ENCODE data around the gene ERMN.
"Not testable (repeated sequence)": the region's sequence is repeated elsewhere in the genome, so short reads cannot be mapped to it uniquely, and the experiment has no call there.

The ERMN gene

DNA sequence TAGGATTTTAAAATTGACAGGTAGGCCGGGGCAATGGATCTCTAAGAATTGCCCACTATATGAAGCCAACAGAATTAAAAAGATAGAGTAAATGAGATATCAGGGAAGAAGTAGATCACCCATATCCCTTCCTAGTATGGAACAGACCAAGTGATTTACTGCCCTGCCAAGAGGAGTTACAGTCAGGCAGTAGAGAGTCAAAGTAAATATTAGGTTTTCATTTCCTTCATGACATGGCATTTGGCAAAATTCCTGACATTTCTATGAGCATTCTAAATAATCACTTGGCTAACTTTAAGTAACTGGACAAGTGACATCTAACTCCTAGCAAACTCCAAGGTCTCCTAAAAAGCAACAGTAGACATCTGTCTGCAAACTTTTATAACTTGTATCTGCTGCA lies 34.6 kb downstream of the ERMN start:
- Histone ChIP-seq H3K9me3 (ENCODE audit: insufficient read depth, low read depth, low read length) (no peaks in the 10 kb centered on the region), H3K4me3 (ENCODE audit: low read length) (no peak overlapping the region), H3K9ac (ENCODE audit: low read depth, low read length) (no peak overlapping the region), H3K27me3 (ENCODE audit: insufficient read depth, low read length) (no peaks in the 10 kb centered on the region), H3K36me3 (ENCODE audit: insufficient read depth, low read length) (no peaks in the 10 kb centered on the region), H3K27ac (ENCODE audit: low read depth, low read length) (no peak overlapping the region), H3K4me1 (ENCODE audit: insufficient read depth, low read length) (no peaks in the 10 kb centered on the region)
- no CpG with 5 or more reads among the region's 1 CpG for WGBS

DNA sequence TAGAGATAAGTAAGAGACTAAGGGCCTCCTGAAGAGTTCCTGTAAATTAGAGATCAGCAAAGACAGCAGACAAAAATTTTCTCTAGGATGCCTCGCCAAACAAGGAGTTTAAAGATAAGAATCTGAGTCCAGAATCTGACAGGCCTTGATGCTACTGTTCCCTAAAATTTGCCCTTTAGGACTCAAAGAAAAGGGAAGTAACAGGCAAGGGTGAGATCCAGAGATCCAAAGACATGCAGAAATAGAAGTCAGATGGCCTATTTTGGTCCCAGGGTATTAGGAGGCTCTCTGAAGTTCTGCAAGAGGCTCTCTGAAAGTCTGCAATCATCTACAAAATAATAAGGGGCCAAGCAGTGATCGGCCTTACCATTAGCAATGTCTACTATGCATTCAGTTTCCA lies 35.1 kb downstream of the ERMN start:
- no peaks in the 10 kb centered on the region for H3K9me3 ChIP-seq (ENCODE audit: insufficient read depth, low read depth, low read length)
- no peaks in the 10 kb centered on the region for H3K4me1 ChIP-seq (ENCODE audit: insufficient read depth, low read length)
- no peak overlapping the region for H3K9ac ChIP-seq (ENCODE audit: low read depth, low read length)
- 93% methylated on average over 2 of the region's 2 CpGs for WGBS
- no peaks in the 10 kb centered on the region for H3K27me3 ChIP-seq (ENCODE audit: insufficient read depth, low read length)
- H3K4me3 ChIP-seq (ENCODE audit: low read length), result no peak overlapping the region
- no peaks in the 10 kb centered on the region for H3K36me3 ChIP-seq (ENCODE audit: insufficient read depth, low read length)
- no peak overlapping the region for H3K27ac ChIP-seq (ENCODE audit: low read depth, low read length)

DNA sequence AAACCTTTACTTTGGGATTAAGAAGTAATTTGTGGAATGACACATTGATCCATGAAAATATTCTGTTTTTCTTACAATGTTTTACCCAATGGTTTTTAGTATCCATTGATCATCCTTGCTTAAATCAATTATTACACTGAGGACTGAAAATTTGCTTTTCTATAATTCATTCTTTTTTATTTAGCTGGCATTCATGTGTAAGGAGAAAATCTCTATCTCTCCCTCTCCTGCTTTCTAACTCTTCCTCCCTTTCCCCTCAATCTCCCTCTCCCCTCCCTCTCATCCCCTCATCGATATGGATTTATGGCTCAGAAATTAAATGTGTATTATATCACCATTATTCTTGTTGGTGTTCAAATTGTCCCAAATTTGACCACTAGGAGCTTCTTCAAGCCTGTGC lies 38.5 kb downstream of the ERMN start:
- H3K36me3 ChIP-seq (ENCODE audit: insufficient read depth, low read length), result no peaks in the 10 kb centered on the region
- no peak overlapping the region for H3K27ac ChIP-seq (ENCODE audit: low read depth, low read length)
- H3K9me3 ChIP-seq (ENCODE audit: insufficient read depth, low read depth, low read length), result no peaks in the 10 kb centered on the region
- H3K4me3 ChIP-seq (ENCODE audit: low read length), result no peak overlapping the region
- no peak overlapping the region for H3K9ac ChIP-seq (ENCODE audit: low read depth, low read length)
- H3K4me1 ChIP-seq (ENCODE audit: insufficient read depth, low read length), result no peaks in the 10 kb centered on the region
- no CpG with 5 or more reads among the region's 1 CpG for WGBS
- H3K27me3 ChIP-seq (ENCODE audit: insufficient read depth, low read length), result no peaks in the 10 kb centered on the region

DNA sequence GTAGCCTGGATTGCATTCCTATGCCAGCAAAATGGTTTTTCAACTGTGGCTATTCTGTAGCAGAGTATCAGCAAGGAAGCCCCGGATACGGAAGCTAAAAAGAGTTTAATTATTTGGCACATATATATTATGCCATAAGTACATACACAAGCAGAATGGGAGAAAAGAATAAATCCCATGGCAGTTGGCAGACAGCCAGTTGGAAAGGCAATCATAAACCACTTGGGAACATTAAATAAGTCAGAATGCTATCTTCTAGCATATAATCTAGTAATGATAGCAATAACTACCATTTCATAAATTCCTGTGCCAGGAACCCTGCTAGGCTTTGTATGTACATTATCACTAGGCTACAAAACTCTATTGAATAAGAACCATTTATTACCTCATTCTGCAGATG lies 42.2 kb downstream of the ERMN start:
- no peaks in the 10 kb centered on the region for H3K9me3 ChIP-seq (ENCODE audit: insufficient read depth, low read depth, low read length)
- H3K4me1 ChIP-seq (ENCODE audit: insufficient read depth, low read length), result no peaks in the 10 kb centered on the region
- no peaks in the 10 kb centered on the region for H3K36me3 ChIP-seq (ENCODE audit: insufficient read depth, low read length)
- WGBS, result no CpG with 5 or more reads among the region's 2 CpGs
- H3K27me3 ChIP-seq (ENCODE audit: insufficient read depth, low read length), result no peaks in the 10 kb centered on the region
- no peak overlapping the region for H3K4me3 ChIP-seq (ENCODE audit: low read length)
- H3K27ac ChIP-seq (ENCODE audit: low read depth, low read length), result no peak overlapping the region
- no peak overlapping the region for H3K9ac ChIP-seq (ENCODE audit: low read depth, low read length)

DNA sequence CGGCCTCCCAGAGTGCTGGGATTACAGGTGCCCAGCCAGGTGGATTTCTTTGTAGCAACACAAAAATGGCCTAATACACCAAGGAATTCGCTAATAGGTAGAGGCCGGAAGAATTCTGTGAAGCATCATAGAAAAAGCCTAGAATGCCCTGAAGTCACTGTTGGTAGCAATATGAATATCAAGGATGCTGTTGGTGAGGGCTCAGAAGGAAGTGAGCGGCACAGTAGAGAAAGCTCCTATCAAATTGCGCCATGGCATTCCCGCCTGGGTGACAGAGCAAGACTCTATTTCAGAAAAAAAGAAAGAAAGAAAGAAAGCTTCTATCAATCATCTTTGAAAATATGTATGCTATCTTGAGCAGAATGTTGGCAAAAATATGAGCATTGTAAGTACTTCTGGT lies 44.3 kb downstream of the ERMN start:
- no peak overlapping the region for H3K27ac ChIP-seq (ENCODE audit: low read depth, low read length)
- H3K27me3 ChIP-seq (ENCODE audit: insufficient read depth, low read length), result no peaks in the 10 kb centered on the region
- no peak overlapping the region for H3K9ac ChIP-seq (ENCODE audit: low read depth, low read length)
- H3K4me3 ChIP-seq (ENCODE audit: low read length), result no peak overlapping the region
- WGBS, result 94% methylated on average over 6 of the region's 6 CpGs
- H3K9me3 ChIP-seq (ENCODE audit: insufficient read depth, low read depth, low read length), result no peaks in the 10 kb centered on the region
- no peaks in the 10 kb centered on the region for H3K36me3 ChIP-seq (ENCODE audit: insufficient read depth, low read length)
- no peaks in the 10 kb centered on the region for H3K4me1 ChIP-seq (ENCODE audit: insufficient read depth, low read length)

DNA sequence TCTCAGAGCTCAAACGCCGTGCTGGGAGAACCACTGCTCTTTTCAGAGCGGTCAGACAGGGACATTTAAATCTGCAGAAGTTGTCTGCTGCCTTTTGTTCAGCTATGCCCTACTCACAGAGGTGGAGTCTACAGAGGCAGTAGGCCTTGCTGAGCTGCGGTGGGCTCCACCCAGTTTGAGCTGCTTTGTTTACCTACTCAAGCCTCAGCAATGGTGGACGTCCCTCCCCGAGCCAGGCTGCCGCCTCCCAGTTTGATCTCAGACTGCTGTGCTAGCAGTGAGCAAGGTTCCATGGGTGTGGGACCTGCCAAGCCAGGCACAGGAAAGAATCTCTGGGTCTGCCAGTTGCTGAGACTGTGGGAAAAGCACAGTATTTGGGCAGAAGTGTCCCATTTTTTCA lies 46.3 kb downstream of the ERMN start:
- not testable (repeated sequence) for H3K4me3 ChIP-seq (ENCODE audit: low read length); H3K9ac ChIP-seq (ENCODE audit: low read depth, low read length); H3K27ac ChIP-seq (ENCODE audit: low read depth, low read length); H3K9me3 ChIP-seq (ENCODE audit: insufficient read depth, low read depth, low read length); H3K36me3 ChIP-seq (ENCODE audit: insufficient read depth, low read length); H3K4me1 ChIP-seq (ENCODE audit: insufficient read depth, low read length); H3K27me3 ChIP-seq (ENCODE audit: insufficient read depth, low read length)
- WGBS, result 87% methylated on average over 7 of the region's 7 CpGs

DNA sequence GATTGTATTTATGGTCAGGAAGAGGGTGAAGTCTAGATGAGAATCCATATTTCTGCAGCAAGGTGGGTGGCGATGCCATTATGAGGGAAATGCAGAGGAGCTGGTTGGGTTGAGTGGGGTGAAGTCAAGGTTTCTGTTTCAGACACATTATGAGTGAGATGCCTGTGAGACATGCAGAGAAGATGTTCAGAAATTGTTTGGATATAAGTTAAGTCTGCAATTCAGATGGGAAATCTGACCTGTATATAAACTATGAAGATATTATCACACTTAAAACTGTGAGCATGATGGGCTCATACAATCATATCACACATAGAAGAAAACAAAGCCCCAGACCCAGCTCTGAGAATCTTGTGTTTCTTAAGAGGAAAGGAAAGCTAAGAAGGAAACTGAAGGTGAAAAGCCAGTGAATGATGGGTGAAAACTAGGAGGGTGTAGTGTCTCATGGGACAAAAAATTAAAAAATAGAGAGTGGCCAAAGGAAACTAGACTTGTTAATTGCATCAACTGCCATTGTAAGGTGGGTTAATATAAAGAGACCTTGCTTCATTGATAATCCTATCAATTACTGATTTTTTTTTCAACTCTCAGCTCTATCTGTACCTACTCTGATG lies 53.9 kb downstream of the ERMN start:
- WGBS, result 92% methylated on average over 1 of the region's 1 CpG
- Histone ChIP-seq H3K27ac (ENCODE audit: low read depth, low read length) (no peak overlapping the region), H3K27me3 (ENCODE audit: insufficient read depth, low read length) (no peaks in the 10 kb centered on the region), H3K36me3 (ENCODE audit: insufficient read depth, low read length) (no peaks in the 10 kb centered on the region), H3K9ac (ENCODE audit: low read depth, low read length) (no peak overlapping the region), H3K4me3 (ENCODE audit: low read length) (no peak overlapping the region), H3K9me3 (ENCODE audit: insufficient read depth, low read depth, low read length) (no peaks in the 10 kb centered on the region), H3K4me1 (ENCODE audit: insufficient read depth, low read length) (peaks cover 4% of the 10 kb centered on the region; the same call in 1 of the 2 replicates)

DNA sequence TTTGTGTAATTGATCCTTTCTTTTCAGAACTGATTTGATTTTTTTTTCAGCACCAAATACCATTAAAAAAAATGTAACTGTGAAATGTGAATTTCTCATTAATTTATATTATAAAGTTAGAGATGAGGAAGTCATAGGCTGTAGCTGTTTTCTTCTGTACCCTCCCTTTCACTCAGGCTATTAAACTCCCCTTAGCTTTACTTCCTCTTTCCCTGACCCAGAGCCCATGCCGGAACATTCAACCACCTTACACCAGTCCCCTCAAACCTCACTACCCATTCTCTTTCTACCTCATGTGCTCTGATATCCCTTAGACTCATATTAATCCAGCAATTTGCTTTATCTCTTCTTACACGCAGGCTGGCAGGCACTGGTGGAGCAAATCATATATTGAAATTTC lies 55.7 kb downstream of the ERMN start:
- H3K9ac ChIP-seq (ENCODE audit: low read depth, low read length), result no peak overlapping the region
- H3K27me3 ChIP-seq (ENCODE audit: insufficient read depth, low read length), result no peaks in the 10 kb centered on the region
- H3K9me3 ChIP-seq (ENCODE audit: insufficient read depth, low read depth, low read length), result no peaks in the 10 kb centered on the region
- H3K27ac ChIP-seq (ENCODE audit: low read depth, low read length), result no peak overlapping the region
- peaks cover 9% of the 10 kb centered on the region; the same call in 1 of the 2 replicates for H3K4me1 ChIP-seq (ENCODE audit: insufficient read depth, low read length)
- H3K4me3 ChIP-seq (ENCODE audit: low read length), result no peak overlapping the region
- no peaks in the 10 kb centered on the region for H3K36me3 ChIP-seq (ENCODE audit: insufficient read depth, low read length)
- WGBS, result 94% methylated on average over 2 of the region's 2 CpGs

DNA sequence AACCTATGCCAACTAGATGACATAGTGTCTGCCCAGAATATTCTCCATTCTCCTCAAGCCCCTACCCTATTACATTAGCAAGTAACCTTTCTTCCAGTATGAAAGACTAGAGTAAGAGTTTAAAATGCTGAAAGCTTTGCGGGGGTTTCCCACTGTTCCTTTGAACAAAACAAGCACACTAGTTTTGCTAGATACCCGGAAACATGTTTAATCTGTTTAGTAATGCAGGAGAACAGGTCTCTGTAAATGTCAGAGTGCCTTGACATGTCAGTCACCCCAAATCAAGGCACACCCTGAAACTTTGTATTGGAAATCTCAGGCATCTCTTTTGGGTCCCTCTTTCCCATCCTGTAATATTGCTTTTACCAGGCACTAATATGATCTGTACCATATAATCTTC lies 56.6 kb downstream of the ERMN start:
- Histone ChIP-seq H3K27ac (ENCODE audit: low read depth, low read length) (no peak overlapping the region), H3K4me3 (ENCODE audit: low read length) (no peak overlapping the region), H3K27me3 (ENCODE audit: insufficient read depth, low read length) (no peaks in the 10 kb centered on the region), H3K9me3 (ENCODE audit: insufficient read depth, low read depth, low read length) (no peaks in the 10 kb centered on the region), H3K9ac (ENCODE audit: low read depth, low read length) (no peak overlapping the region), H3K36me3 (ENCODE audit: insufficient read depth, low read length) (no peaks in the 10 kb centered on the region), H3K4me1 (ENCODE audit: insufficient read depth, low read length) (peaks cover 18% of the 10 kb centered on the region)
- WGBS, result 88% methylated on average over 2 of the region's 2 CpGs

All from HUES64 (cell line).